D721Med (cell line): ENCODE data around the gene PXDN.

Experiments
- DNase-seq: peaks from one replicate; pipeline ENCODE4 v3.0.0; 2011; ENCODE audit warnings: low spot score; ENCODE audit not compliant: insufficient read length
- FAIRE-seq: peaks from 2 replicates; lab custom pipeline; 2011; peaks lifted over from hg19 to GRCh38; lab: Jason Lieb, UNC
- CTCF ChIP-seq: IDR thresholded peaks from 2 replicates; pipeline ENCODE4 v1.5.1; 2012; ENCODE audit warnings: mild to moderate bottlenecking, control low read depth; ENCODE audit not compliant: insufficient read depth; ENCODE audit errors: missing control alignments

The PXDN gene

GRCh38 chr2:1774929-1775328 is 30.6 kb upstream of the PXDN start:
- FAIRE-seq (no peak), DNase-seq (no peak)
- no peak for TF ChIP-seq CTCF

- FAIRE-seq = no peak
- no peak for TF ChIP-seq CTCF
- no peak for DNase-seq
These were observed 29.6 kb upstream of the PXDN start for GRCh38 chr2:1773883-1774282.

GRCh38 chr2:1772471-1773267 is 28.4 kb upstream of the PXDN start:
- FAIRE-seq = no peak
- no peak for DNase-seq
- no peak for TF ChIP-seq CTCF

GRCh38 chr2:1771626-1772280 is 27.4 kb upstream of the PXDN start:
- DNase-seq (no peak), FAIRE-seq (no peak)
- TF ChIP-seq CTCF = no peak

GRCh38 chr2:1770566-1771380 is 26.5 kb upstream of the PXDN start:
- DNase-seq (no peak), FAIRE-seq (no peak)
- TF ChIP-seq CTCF = no peak

GRCh38 chr2:1769703-1770422 is 25.5 kb upstream of the PXDN start:
- peak; percentile 70 for TF ChIP-seq CTCF
- FAIRE-seq = no peak
- DNase-seq = peak; percentile 75
